ELF-1 (cell line): ENCODE data around the gene SLC16A7.
A peak's percentile ranks its signal among the peaks of the same experiment; 100 is the strongest.
"Not testable (repeated sequence)": the region's sequence is repeated elsewhere in the genome, so short reads cannot be mapped to it uniquely, and the experiment has no call there.

Source experiments
- DNase-seq: peaks from one replicate; pipeline ENCODE4 v3.0.0-alpha.2; 2016; ENCODE audit warnings: low read depth, low spot score

SLC16A7 gene, protein sequence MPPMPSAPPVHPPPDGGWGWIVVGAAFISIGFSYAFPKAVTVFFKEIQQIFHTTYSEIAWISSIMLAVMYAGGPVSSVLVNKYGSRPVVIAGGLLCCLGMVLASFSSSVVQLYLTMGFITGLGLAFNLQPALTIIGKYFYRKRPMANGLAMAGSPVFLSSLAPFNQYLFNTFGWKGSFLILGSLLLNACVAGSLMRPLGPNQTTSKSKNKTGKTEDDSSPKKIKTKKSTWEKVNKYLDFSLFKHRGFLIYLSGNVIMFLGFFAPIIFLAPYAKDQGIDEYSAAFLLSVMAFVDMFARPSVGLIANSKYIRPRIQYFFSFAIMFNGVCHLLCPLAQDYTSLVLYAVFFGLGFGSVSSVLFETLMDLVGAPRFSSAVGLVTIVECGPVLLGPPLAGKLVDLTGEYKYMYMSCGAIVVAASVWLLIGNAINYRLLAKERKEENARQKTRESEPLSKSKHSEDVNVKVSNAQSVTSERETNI

DNA sequence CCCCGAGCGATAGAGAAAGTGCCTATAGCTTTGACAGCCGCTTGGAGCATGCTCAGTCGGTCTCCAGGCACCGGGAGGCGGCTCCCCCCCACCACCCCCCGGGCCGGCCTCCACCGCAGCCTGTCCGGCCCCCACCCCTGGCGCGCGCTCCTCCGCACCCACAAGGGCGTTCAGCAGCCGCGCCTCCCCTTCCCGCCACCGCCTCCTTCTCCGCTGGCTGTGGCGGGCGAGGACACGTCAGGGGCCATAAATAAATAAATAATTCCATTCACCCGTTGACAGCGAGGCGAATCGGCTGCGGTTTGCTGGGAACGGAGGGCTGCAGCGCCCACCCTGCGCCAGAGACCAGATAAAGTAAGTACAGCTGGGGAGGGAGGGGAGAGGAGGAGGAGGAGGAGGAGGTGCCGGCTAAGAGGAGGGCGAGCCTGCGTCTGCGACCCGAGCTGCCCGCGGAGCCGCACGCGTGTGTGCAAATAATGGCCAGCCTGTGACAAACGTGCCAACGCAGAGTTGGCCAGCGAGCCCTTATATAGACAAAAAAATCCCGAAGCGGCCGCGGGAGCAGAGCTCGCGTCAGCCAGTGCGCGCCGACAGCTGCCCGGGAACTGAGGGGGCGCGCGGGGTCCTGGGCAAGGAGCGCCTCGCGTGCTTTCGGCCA, at the start of gene SLC16A7:
SLC16A7 (plus strand) TSS at position 147 of the 658 bp plus-strand sequence. CDS start 108,773 bp downstream, outside the sequence.
- DNase-seq, result peak; percentile 89

DNA sequence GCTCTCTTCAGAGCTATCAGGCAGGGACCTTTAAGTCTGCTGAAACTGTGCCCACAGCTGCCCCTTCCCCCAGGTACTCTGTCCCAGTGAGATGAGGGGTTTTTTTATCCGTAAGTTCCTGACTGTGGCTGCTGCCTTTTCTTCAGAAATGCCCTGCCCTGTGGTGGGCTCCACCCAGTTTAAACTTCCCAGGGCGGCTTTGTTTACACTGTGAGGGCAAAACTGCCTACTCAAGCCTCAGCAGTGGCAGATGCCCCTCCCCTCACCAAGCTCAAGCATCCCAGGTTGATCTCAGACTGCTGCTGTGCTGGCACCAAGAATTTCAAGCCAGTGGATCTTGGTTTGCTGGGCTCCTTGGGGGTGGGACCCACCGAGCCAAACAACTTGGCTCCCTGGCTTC, 46.9 kb upstream of the SLC16A7 start:
- DNase-seq, result peak; percentile 13

DNA sequence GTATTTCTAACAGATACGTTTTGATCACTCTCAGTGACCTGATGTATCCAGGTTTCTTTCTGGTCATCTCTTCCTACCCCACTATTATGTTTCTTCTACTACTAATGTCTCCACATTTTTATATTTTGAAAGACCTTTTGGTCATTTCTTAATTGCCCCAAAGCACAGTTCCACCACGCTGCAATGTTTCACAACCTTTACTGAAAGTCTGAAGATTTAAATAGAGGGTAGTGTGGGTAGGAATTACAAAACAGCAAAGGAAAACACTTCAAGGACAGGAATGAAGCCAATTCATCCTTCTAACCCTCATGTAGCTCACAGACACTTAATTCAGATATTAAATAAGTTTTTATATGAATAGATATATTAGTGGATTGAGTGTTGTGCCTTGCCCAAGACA, 36.1 kb upstream of the SLC16A7 start:
- DNase-seq, result no peak

DNA sequence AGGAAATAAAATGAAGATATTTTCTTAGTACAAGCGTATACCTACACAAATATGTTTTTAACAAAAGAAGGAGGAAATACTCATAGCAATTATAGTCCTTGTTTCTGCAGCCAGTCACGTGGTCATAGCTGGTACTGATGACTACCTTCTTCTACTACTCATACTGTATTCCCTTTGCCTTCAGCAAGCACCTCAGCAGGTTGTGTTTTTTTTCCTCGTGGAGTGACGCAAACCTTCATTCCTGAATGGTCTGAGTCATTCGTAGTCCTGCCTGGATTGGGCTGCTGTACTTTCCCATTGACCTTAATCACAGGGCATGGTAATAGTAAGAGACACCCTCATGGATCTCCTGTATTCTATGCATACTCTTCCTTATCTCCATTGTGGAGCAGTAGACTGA, 25.7 kb upstream of the SLC16A7 start:
- no peak for DNase-seq

DNA sequence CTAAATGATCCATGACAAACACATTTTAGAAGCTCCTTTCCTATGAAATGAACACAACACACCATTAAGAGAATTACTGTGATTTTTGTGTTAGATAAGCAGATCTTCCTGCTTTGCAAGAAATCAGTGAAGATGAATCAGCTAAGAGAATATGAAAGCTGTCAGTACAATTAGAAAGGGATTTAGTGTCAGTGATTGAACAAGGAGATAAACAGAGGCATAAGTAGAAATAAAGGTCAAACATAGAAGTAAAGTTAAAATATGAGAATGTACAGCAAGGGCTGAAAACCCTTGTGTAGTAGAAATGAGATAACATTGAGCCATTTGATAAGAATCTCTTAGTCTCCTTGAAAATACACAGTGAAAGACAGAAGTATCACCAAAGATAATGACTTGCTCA, 21.4 kb upstream of the SLC16A7 start:
- no peak for DNase-seq

DNA sequence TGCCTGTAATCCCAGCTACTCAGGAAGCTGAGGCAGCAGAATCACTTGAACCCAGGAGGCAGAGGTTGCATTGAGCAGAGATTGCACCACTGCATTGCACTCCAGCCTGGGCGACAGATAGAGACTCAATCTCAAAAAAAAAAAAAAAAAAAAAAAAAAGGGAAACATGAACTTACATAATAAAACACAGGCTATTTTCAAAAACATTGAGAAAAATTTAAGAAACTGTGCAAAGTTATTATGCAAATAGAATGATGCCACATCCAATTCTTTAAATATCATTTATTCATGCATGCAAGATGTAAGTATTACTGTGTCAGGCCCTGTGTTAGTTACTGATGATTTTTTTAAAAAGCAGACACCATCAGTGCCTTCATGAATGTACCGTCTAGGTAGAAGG, 20.0 kb upstream of the SLC16A7 start:
- DNase-seq, result no peak

DNA sequence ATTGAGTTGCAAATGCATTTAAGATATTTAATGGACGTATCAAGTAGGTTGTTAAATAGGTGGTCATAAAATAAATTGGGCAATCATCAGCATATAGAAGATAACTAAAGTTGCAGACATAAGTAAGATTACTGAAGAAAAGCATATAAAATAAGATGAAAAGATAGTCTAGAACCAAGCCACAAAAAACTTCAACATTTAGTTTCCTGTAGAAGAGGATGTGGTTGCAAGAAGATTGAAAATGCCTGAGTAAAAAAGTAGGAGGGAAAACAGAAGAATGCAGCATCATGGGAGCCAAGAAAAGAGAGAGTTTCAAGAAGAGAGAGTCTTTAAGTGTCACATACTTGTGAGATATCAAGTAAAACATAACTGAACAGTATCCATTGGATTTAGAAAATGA, 17.6 kb upstream of the SLC16A7 start:
- DNase-seq, result no peak

DNA sequence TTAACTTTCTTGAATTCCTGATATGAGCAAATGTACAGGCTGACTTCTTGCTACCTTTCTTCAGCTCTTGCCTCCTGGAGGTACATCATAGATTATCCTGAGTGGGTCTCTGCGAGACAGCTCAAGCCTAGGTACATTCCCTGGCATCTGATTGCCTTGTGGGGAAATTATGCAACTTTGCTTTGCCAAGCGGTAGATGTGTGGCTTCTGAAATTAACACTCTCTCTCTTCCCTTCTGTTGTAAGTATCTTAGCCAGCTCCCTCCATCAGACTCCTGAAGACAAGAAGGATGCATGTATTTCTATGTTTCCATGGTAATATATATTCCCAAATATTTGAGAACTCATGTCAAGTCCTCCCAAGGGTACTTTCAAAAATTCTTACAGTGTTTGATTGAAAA, 16.2 kb upstream of the SLC16A7 start:
- DNase-seq, result no peak

DNA sequence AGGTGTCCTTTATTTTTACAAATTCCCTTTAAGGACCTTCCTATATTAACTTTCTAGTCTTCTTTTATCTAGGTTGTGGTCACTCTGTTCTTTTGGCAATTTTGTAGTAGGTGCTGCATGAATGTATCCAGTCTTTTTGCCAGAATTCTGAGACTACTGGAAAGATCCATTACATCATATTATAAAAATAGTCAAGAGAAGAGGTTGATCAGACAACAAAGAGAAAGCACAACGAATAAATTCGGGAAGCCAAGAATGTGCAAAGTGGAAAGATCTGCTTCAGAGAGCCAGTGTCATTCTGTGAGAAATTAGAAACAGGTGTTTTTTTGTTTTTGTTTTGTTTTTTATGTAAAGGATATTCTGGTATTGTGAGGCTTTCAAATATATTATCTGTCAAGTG, 15.8 kb upstream of the SLC16A7 start:
- DNase-seq, result no peak

DNA sequence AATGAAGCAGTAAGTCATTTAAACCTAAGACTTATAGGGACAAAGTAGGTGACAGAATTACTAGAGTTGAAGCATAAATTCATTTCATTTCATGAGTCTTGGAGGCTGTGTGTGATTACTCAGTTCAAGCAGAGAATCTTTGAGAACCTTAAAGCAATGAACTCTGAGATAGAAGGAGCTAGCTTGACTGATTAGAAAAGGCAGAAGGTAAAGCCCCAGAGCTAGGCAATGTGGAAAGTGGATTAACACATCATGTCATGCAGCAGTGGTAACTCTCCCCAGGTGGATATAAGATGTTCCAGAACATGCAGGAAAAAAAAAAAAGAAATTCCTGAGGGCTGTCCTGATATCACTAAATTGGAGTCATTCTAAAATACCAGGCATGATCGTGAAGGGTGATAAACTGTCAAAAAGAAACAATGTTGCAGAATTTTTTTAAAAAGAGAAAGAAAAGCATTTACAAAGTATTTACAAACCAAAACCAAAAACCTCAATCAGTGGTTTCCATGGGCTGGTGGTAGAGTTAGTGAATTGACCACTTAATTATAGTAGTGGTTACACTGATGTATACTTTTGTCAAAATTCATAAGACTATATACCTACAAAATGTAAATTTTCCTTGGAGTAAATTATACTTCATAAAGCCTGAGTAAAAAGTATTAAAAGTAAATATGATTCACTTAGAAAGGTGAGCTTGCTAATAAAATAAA, 12.7 kb upstream of the SLC16A7 start:
- no peak for DNase-seq

DNA sequence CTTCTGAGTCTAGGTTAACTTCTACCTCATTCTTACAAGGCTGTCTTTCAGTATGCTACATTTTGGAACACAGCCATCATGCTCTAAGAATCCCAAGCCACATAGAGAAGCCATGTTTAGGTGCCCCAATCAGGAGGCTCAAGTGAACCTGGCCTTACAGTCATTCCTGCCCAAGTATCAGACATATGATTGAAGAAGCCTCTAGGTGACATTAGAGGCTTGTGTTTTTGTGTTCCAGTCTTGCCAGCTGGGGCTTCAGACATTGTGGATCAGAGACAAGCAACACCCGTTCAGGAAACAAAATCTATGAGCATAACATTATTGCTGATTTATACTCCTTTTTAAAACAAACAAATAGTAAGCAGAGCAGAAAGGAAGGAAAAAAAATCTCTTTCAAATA, 8.1 kb upstream of the SLC16A7 start:
- no peak for DNase-seq

DNA sequence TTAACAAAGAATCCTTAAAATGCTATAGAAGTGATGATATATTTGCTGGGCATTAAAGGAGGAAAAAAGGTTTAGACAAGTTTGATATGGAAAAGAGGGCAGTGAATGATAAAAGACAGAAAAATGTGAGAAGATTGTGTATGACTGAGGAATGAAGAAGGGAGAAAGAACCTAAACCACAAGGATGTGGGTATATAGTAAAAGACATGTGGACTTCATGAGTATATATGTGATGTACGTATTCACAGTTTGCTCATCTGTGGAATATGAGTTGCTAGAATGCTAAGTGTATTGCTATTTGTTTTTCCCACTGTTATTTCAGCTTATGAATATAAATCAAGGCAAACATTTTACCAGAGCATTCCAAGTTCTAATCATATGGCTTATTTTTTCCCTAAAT, 2.1 kb upstream of the SLC16A7 start:
- no peak for DNase-seq

DNA sequence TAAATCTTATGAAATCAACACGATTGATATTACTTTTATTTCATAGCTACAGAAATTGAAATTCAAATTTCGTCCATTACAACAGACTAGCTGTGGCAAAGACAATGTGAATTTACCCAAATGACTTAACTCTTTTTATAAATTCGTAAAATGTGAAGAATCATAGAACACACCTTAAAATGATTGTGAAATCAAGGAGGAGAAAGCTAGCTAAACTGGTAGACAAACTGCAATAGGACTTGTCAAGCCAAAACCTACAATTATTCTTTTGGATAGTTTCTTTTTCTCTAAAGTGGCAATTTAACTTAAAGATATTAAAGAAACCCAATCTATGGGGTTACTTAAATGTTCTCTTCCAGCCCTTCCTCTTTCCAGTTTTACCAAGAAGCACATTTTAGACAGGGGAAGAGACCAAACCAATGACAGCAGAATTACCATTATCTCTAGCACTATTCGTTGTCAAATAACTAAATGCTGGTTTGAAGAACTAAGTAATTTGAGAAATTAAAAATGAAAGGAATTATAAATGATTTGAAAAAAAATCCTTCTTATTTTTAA, 807 bp upstream of the SLC16A7 start:
- DNase-seq, result no peak

DNA sequence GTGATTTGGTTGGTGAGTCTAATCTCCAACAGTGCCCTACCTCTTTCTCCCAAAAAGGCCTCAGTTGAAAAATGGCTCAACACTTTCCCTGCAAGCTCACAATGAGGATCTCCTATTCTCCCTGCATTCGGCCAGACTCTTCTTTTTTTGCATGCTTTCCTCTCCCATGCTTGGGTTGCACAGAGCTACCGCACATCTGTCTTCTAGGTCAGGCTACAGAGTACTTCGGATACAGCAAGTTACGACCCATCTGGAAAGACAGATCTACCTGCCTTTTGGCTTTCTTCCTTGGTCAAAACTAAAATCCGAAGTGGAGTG, 305 bp upstream of the SLC16A7 start:
- no peak for DNase-seq

DNA sequence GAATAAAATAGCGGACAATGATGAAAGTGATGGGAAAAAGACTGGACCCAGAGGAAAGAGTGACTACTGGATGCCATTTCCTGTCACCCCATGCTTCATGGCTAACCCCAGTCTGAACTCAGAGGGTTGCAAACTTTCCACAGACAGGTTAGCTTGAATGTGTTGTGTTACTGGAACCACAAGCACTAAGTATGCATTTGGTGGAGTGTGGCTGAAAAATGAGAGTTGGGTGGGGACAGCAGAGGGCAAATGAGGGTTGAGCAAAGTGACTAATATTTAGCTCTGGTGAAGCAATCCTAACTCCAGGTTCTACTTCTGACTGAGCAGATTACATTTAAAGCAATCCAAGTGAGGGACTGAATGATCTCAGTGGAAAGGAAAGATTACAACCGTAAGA, 1.6 kb downstream of the SLC16A7 start:
- DNase-seq, result no peak

DNA sequence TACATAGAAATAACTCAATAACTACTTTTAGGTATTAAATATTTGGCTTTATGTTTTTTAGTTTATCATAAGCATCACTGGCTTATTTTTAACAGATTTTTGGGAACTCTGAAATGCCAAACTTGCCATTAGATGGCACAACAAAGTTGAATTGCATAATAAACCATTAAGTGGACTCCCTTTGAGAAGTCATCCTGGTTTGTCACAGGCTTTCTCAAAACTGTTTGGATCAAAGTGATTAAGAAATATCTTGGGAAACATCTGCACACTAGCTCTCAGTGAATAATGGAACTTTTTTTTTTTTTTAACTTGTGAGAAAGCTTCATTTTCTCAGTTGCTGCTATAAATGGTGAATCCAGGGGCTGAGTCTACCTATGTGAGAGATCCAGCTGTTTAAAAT, 4.3 kb downstream of the SLC16A7 start:
- DNase-seq, result no peak

DNA sequence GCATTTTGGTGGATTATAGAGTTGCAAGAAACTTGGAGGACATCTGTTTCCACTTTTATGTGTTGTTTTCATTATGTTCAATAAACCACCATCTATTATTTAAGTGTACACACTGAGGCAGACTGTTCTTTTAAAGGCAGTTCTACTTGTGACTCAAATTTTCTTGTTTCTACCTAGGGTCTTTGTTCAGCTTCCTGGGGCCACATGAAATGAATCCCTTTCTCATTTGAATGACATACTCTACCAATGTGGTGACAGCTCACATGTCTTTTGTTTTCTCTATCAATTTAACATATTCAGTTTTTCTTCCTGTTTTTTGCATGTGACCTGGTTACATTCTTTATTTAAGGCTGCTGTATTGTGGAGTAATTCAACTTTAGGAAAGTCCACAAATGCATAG, 7.9 kb downstream of the SLC16A7 start:
- no peak for DNase-seq

DNA sequence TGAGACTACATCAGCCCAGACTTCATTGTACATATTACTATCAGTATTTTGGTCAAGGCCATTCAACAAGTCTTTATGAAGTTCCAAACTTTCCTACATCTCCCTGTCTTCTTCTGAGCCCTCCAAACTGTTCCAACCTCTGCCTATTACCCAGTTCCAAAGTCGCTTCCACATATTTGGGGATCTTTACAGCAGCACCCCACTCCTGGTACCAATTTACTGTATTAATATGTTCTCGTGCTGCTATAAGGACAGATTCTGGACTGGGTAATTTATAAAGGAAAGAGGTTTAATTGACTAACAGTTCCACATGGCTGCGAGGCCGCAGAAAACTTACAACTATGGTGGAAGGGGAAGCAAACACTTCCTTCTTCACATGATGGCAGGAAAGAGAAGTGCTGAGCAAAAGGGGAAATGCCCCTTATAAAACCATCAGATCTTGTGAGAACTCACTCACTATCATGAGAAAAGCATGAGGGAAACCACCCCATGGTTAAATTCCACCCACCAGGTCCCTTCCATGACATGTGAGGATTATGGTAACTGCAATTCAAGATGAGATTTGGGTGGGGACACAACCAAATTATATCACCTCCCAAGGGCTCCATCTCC, 17.1 kb downstream of the SLC16A7 start:
- DNase-seq, result not testable (repeated sequence)

DNA sequence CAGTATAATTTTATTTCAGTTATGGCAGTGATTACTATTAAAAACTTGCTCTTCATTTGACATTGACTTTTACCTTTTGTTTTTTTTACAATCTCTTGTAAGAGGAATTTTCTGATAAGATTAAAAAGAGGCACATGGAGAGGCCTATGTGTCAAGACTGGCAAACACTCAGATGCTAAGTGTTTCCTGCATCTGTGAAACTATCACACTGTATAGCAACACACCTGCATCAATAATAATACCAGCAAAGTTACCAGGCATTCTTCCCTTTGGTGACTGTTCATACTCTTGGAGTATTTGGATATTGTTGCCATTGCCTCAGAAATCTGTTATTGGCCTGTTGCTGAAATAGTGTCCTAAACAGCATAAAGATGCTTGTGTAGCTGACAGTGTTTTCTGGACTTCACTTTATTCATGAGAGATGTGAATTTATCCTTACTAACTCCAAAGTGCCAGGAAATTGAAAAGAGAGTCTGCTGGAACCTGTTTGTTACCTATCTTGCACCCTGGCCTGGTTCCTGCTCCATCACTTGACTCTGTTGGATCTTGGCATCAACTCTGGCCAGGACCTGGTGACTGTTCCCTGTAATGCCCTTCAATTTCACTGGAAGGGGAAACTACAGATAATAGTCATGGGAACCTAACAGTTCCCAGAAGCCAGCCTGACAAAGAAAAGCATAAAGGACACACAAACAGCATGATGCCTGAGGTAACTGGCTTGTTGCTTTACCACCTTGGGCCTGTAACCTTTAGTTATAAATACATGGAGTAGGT, 19.8 kb downstream of the SLC16A7 start:
- no peak for DNase-seq

DNA sequence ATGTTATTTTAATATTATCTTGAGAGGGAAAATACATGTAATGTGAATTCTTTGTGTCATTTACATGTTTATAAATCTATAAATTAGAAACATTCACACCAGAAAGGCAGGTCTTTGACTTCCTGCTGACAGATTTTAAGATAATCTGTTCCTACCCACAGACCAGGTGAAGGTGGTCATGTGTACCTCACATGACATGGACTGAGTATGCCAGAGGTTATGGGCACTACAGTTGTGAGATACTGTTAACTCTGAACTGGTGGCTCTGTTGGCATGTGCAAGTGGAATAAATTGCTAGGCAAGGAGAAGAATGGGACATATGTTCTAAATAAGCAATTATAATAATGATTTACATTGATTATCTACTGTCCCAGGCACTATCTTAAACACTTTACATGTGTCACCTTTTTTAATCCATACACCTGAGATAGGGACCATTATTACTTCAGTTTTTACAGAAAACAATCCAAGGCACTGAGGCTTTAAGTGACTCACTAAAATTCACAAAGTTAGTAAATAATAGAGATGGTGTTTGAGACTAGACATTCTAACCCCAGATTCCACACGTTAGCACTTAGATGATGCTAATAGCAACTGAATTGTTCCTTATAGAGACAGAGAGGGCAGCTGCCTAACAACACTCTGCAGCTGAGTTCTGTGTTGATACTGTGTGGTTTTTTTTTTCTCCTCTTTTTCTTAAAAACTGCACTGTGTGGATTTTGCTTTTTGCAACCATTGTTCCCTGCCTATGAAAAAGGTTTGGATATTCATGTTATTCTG, 23.8 kb downstream of the SLC16A7 start:
- no peak for DNase-seq
